Measurements from ENCODE around the gene CORO1C. TPM values are rescaled to one million over a fixed set of nuclear protein-coding genes. Genes with fewer than 3 reads are reported as not detected.

The CORO1C gene
- total RNA-seq, 1 donor from 2014 or later = 68.3 TPM

GRCh38 chr12:108638997-108639822 is 92.1 kb downstream of the CORO1C start:
- Mint-ChIP-seq H3K27me3 (no peaks in the 10 kb centered on the region), H3K4me1 (peaks cover 95% of the 10 kb centered on the region), H3K4me3 (peak overlapping the region; percentile 4), H3K27ac (peak overlapping the region; percentile 87), H3K9me3 (no peaks in the 10 kb centered on the region), H3K36me3 (ENCODE audit: low read depth) (peaks cover 19% of the 10 kb centered on the region)
- POLR2A ChIA-PET = interaction anchor here (0.8 to 14.3 kb wide), 10 partner anchors 9 to 91 kb away, joined by 3 to 135 read pairs (median 12); partner anchors contain the start of genes ISCU and SART3
- intact Hi-C loops (cut with micrococcal nuclease) = loop anchor here (5.0 kb wide), 1 partner anchor 122 kb away; the partner anchor contains the start of gene FICD
- ATAC-seq (ENCODE audit: low read depth) = no peak
- DNase-seq = no peak
- CTCF ChIA-PET = interaction anchor here (1.0 to 11.9 kb wide), 5 partner anchors 8 to 76 kb away, joined by 3 to 137 read pairs (median 5); partner anchors contain the start of gene ISCU
- no peak for TF ChIP-seq CTCF (IDR thresholded peaks at IDR 0.05)

GRCh38 chr12:108638141-108638827 is 93.0 kb downstream of the CORO1C start:
- Mint-ChIP-seq H3K27me3 (no peaks in the 10 kb centered on the region), H3K9me3 (no peaks in the 10 kb centered on the region), H3K4me3 (peak overlapping the region; percentile 79), H3K36me3 (ENCODE audit: low read depth) (peaks cover 13% of the 10 kb centered on the region), H3K4me1 (peaks cover 96% of the 10 kb centered on the region), H3K27ac (peak overlapping the region; percentile 87)
- intact Hi-C loops (cut with micrococcal nuclease) = loop anchor here (5.0 kb wide), 1 partner anchor 121 kb away; the partner anchor contains the start of gene FICD
- no peak for TF ChIP-seq CTCF (IDR thresholded peaks at IDR 0.05)
- ATAC-seq (ENCODE audit: low read depth) (no peak), DNase-seq (no peak)
- ChIA-PET CTCF (interaction anchor here (1.0 to 11.9 kb wide), 8 partner anchors 9 to 165 kb away, joined by 3 to 137 read pairs (median 4); partner anchors contain the start of gene ISCU), POLR2A (interaction anchor here (0.8 to 14.3 kb wide), 10 partner anchors 11 to 220 kb away, joined by 3 to 135 read pairs (median 12); partner anchors contain the start of genes ISCU and SART3)

- peak overlapping the region; percentile 87 for H3K27ac Mint-ChIP-seq
- POLR2A ChIA-PET = interaction anchor here (0.5 to 14.3 kb wide), 13 partner anchors 10 to 221 kb away, joined by 3 to 135 read pairs (median 7); partner anchors contain the start of genes ISCU and SART3
- H3K27me3 Mint-ChIP-seq = no peaks in the 10 kb centered on the region
Observed at GRCh38 chr12:108637222-108637971, 93.9 kb downstream of the CORO1C start.

More at GRCh38 chr12:108637222-108637971, 93.9 kb downstream of the CORO1C start:
- H3K9me3 Mint-ChIP-seq = no peaks in the 10 kb centered on the region
- peak overlapping the region; percentile 79 for H3K4me3 Mint-ChIP-seq
- TF ChIP-seq CTCF (IDR thresholded peaks at IDR 0.05) = no peak
- DNase-seq (no peak), ATAC-seq (ENCODE audit: low read depth) (no peak)
- peaks cover 98% of the 10 kb centered on the region for H3K4me1 Mint-ChIP-seq
- H3K36me3 Mint-ChIP-seq (ENCODE audit: low read depth) = peaks cover 13% of the 10 kb centered on the region
- CTCF ChIA-PET = interaction anchor here (0.9 to 11.9 kb wide), 6 partner anchors 9 to 166 kb away, joined by 3 to 137 read pairs (median 7); no protein-coding TSS in a partner anchor
- intact Hi-C loops (cut with micrococcal nuclease) = loop anchor here (5.0 kb wide), 1 partner anchor 120 kb away; the partner anchor contains the start of gene FICD
